ENCODE data around the gene TFPI.

GRCh38 chr2:187573722-187574121, 19.5 kb upstream of the TFPI start:
- TF ChIP-seq GABPA (IDR thresholded peaks at IDR 0.05; ENCODE audit: borderline replicate concordance, insufficient read depth, low read length) (no peak), RAD21 (IDR thresholded peaks at IDR 0.05 in 1 of 2, conservative IDR thresholded peaks at IDR 0.05 in 1 of 2; ENCODE audit: low read depth in 2 of 2, low read length in 2 of 2) (no peak), TCF12 (IDR thresholded peaks at IDR 0.05; ENCODE audit: low read depth, low read length) (no peak), SIN3A (conservative IDR thresholded peaks at IDR 0.05 in 1 of 2, IDR thresholded peaks at IDR 0.05 in 1 of 2; ENCODE audit: low read depth in 1 of 2, low read length in 2 of 2) (no peak), TAF1 (IDR thresholded peaks at IDR 0.05; ENCODE audit: low read depth, low read length) (no peak), MAFK (IDR thresholded peaks at IDR 0.05; ENCODE audit: low read depth, low read length) (no peak), POLR2A (IDR thresholded peaks at IDR 0.05; ENCODE audit: control extremely low read depth in 1 of 2, low read depth in 2 of 2, low read length in 2 of 2) (no peak), POLR2AphosphoS5 (IDR thresholded peaks at IDR 0.05; ENCODE audit: low read depth, low read length) (no peak), SIRT6 (IDR thresholded peaks at IDR 0.05; ENCODE audit: low read length) (no peak)
